ENCODE data around the gene KLK4.
"Not testable (repeated sequence)": the region's sequence is repeated elsewhere in the genome, so short reads cannot be mapped to it uniquely, and the experiment has no call there.

The KLK4 gene

GRCh38 chr19:50912727-50913716 lies 1.8 kb upstream of the KLK4 start:
- FAIRE-seq = no peak

GRCh38 chr19:50912102-50912599 lies 956 bp upstream of the KLK4 start:
- FAIRE-seq = no peak

GRCh38 chr19:50910722-50911121 lies 473 bp downstream of the KLK4 start:
- no peak for FAIRE-seq

- no peak for FAIRE-seq
Observed at GRCh38 chr19:50909240-50910070, 1.7 kb downstream of the KLK4 start.

GRCh38 chr19:50908336-50908735 lies 2.9 kb downstream of the KLK4 start:
- no peak for FAIRE-seq

- no peak for FAIRE-seq
Observed at GRCh38 chr19:50906217-50906616, 5.0 kb downstream of the KLK4 start.

GRCh38 chr19:50902640-50903039 lies 8.6 kb downstream of the KLK4 start:
- FAIRE-seq = no peak

GRCh38 chr19:50899569-50899968 lies 11.6 kb downstream of the KLK4 start:
- FAIRE-seq = no peak

GRCh38 chr19:50898018-50898417 lies 13.2 kb downstream of the KLK4 start:
- FAIRE-seq = no peak

- FAIRE-seq = no peak
Observed at GRCh38 chr19:50897612-50898011, 13.6 kb downstream of the KLK4 start.

GRCh38 chr19:50897191-50897607 lies 14.0 kb downstream of the KLK4 start:
- no peak for FAIRE-seq

- no peak for FAIRE-seq
Observed at GRCh38 chr19:50896591-50897190, 14.5 kb downstream of the KLK4 start.

- FAIRE-seq = not testable (repeated sequence)
Observed at GRCh38 chr19:50896089-50896590, 15.1 kb downstream of the KLK4 start.

- FAIRE-seq = no peak
Observed at GRCh38 chr19:50894478-50895356, 16.5 kb downstream of the KLK4 start.

GRCh38 chr19:50893047-50893736 lies 18.0 kb downstream of the KLK4 start:
- FAIRE-seq = no peak

GRCh38 chr19:50891253-50891625 lies 20.0 kb downstream of the KLK4 start:
- no peak for FAIRE-seq

- no peak for FAIRE-seq
Observed at GRCh38 chr19:50890422-50891252, 20.6 kb downstream of the KLK4 start.

GRCh38 chr19:50889638-50890037 lies 21.6 kb downstream of the KLK4 start:
- FAIRE-seq = no peak

- FAIRE-seq = no peak
Observed at GRCh38 chr19:50882188-50882587, 29.0 kb downstream of the KLK4 start.

- FAIRE-seq = no peak
Observed at GRCh38 chr19:50880241-50880640, 31.0 kb downstream of the KLK4 start.
